HepG2 (cell line): Measurements from ENCODE around the gene ARHGEF26. TPM values are rescaled to one million over a fixed set of nuclear protein-coding genes. Genes with fewer than 3 reads are reported as not detected.

Source experiments
- CC2D1A ChIP-seq: sonication (generic); formaldehyde crosslinking; IDR thresholded peaks from 2 replicates; pipeline ENCODE4 v1.8.1; 2023; ENCODE audit warnings: mild to moderate bottlenecking, missing genetic modification reagents
- CEBPG ChIP-seq: IDR thresholded peaks from 2 replicates; pipeline ENCODE4 v1.6.1; 2016
- FOXA3 ChIP-seq: IDR thresholded peaks from 2 replicates; pipeline ENCODE4 v1.6.1; 2016; ENCODE audit warnings: missing genetic modification reagents, missing compliant biosample characterization
- HDAC2 ChIP-seq: sonication (generic); formaldehyde crosslinking; IDR thresholded peaks from 2 replicates; pipeline ENCODE4 v1.4.0; 2020; ENCODE audit warnings: missing genetic modification reagents
- HNF4G ChIP-seq, 2 experiments: sonication (generic) in 1 of 2; formaldehyde crosslinking in 1 of 2; IDR thresholded peaks; 2 replicates each; pipeline versions ENCODE4 v1.4.0 to v1.6.1; 2011 to 2020; ENCODE audit warnings: borderline replicate concordance in 2 of 2, low read depth in 2 of 2, mild to moderate bottlenecking in 2 of 2, low read length in 1 of 2, missing genetic modification reagents in 1 of 2, moderate library complexity in 1 of 2
- MED13 ChIP-seq: sonication (generic); formaldehyde crosslinking; IDR thresholded peaks from 2 replicates; pipeline ENCODE4 v1.5.0; 2020; ENCODE audit warnings: missing genetic modification reagents
- MEIS2 ChIP-seq: sonication (generic); formaldehyde crosslinking; IDR thresholded peaks from 2 replicates; pipeline ENCODE4 v1.9.0; 2021; ENCODE audit warnings: mild to moderate bottlenecking, missing genetic modification reagents
- NCOA2 ChIP-seq: sonication (generic); formaldehyde crosslinking; IDR thresholded peaks from 2 replicates; pipeline ENCODE4 v1.8.0; 2022; ENCODE audit warnings: inconsistent platforms
- NONO ChIP-seq, 2 experiments: fragments of 450-650 bp in 1 of 2; sonication (generic) in 1 of 2; formaldehyde crosslinking in 1 of 2; IDR thresholded peaks in 1 of 2; conservative IDR thresholded peaks in 1 of 2; 2 replicates each; pipeline versions ENCODE4 v1.6.1 to v1.8.0; 2017 to 2022; ENCODE audit warnings: mild to moderate bottlenecking in 1 of 2, missing genetic modification reagents in 1 of 2, moderate library complexity in 1 of 2
- PHF5A ChIP-seq: IDR thresholded peaks from one replicate; pipeline ENCODE4 v1.6.1; 2018; ENCODE audit warnings: low read depth, missing genetic modification reagents; ENCODE audit not compliant: unreplicated experiment
- PRDM15 ChIP-seq: sonication (generic); formaldehyde crosslinking; IDR thresholded peaks from 2 replicates; pipeline ENCODE4 v1.4.0; 2020; ENCODE audit warnings: missing genetic modification reagents
- ZFP41 ChIP-seq: sonication (generic); formaldehyde crosslinking; IDR thresholded peaks from 2 replicates; pipeline ENCODE4 v1.4.0; 2020; ENCODE audit warnings: mild to moderate bottlenecking, missing genetic modification reagents, borderline replicate concordance
- ZNF124 ChIP-seq: sonication (generic); formaldehyde crosslinking; IDR thresholded peaks from 2 replicates; pipeline ENCODE4 v1.4.0; 2020; ENCODE audit warnings: missing genetic modification reagents
- ZNF276 ChIP-seq: sonication (generic); formaldehyde crosslinking; IDR thresholded peaks from 2 replicates; pipeline ENCODE4 v1.4.0; 2020; ENCODE audit warnings: mild to moderate bottlenecking, low read depth, missing genetic modification reagents
- ZNF484 ChIP-seq: sonication (generic); formaldehyde crosslinking; IDR thresholded peaks from 2 replicates; pipeline ENCODE4 v1.5.1; 2020; ENCODE audit warnings: mild to moderate bottlenecking, low read depth, missing genetic modification reagents, borderline replicate concordance
- ZNF512B ChIP-seq: sonication (generic); formaldehyde crosslinking; IDR thresholded peaks from 2 replicates; pipeline ENCODE4 v1.5.1; 2020; ENCODE audit warnings: missing genetic modification reagents, mild to moderate bottlenecking, borderline replicate concordance
- ZNF552 ChIP-seq: sonication (generic); formaldehyde crosslinking; IDR thresholded peaks from 2 replicates; pipeline ENCODE4 v1.9.0; 2022; ENCODE audit warnings: missing genetic modification reagents, mild to moderate bottlenecking, borderline replicate concordance
- ZNF773 ChIP-seq: sonication (generic); formaldehyde crosslinking; IDR thresholded peaks from 2 replicates; pipeline ENCODE4 v1.4.0; 2020; ENCODE audit warnings: missing genetic modification reagents, borderline replicate concordance
- ZNF775 ChIP-seq: sonication (generic); formaldehyde crosslinking; IDR thresholded peaks from 2 replicates; pipeline ENCODE4 v1.4.0; 2020; ENCODE audit warnings: missing genetic modification reagents, mild to moderate bottlenecking, moderate library complexity, borderline replicate concordance
- ZNF784 ChIP-seq: sonication (generic); formaldehyde crosslinking; IDR thresholded peaks from 2 replicates; pipeline ENCODE4 v1.5.1; 2020; ENCODE audit warnings: missing genetic modification reagents, mild to moderate bottlenecking, borderline replicate concordance
- ZNF792 ChIP-seq: IDR thresholded peaks from 2 replicates; pipeline ENCODE4 v1.6.1; 2016
- polyA plus RNA-seq, 8 experiments: library from polyadenylated mRNA; depleted of rRNA in 3 of 8; stranded (reverse) in 7 of 8; unstranded in 1 of 8; fragments of >200 nt; fragmentation: Illumina TruSeq in 4 of 8; extraction: Trizol in 4 of 8; gene quantifications; 2 replicates each; pipeline versions ENCODE4 v1.2.1 to v1.2.3, GENCODE V29; 2011 to 2016; ENCODE audit warnings: low read depth in 4 of 8, missing spikeins in 1 of 8, mixed read lengths in 1 of 8; ENCODE audit not compliant: insufficient read depth in 1 of 8
- total RNA-seq, 5 experiments: library from RNA; depleted of rRNA; stranded (reverse); fragments of >200 nt; fragmentation: Illumina TruSeq; extraction: Trizol; gene quantifications; 2 replicates each; pipeline ENCODE4 v1.2.3, GENCODE V29; 2016; ENCODE audit warnings: low read depth in 1 of 5

Gene ARHGEF26
- total and polyA plus RNA-seq, 2 of the 13 experiments (the other 11 are each of a cell fraction or from before 2014, with no cell fraction given): 0.74 to 6.1 TPM

- TF ChIP-seq ZNF276 (no peak), PRDM15 (CRISPR knock-in tag) (no peak), ZNF124 (0 out of 2 replicates have a peak, but pooled peaks have one; percentile 58), PHF5A (CRISPR knock-in tag) (peak; percentile 69), ZNF552 (peak; percentile 39; the same call in 1 of the 2 replicates), NCOA2 (CRISPR knock-in tag) (peak; percentile 90), HDAC2 (CRISPR knock-in tag) (peak; percentile 92), ZNF773 (CRISPR knock-in tag) (no peak), ZFP41 (no peak), ZNF784 (CRISPR knock-in tag) (no peak), MED13 (CRISPR knock-in tag) (peak; percentile 44; the same call in 1 of the 2 replicates), ZNF512B (CRISPR knock-in tag) (0 out of 2 replicates have a peak, but pooled peaks have one; percentile 72), ZNF775 (CRISPR knock-in tag) (no peak), NONO (IDR thresholded peaks at IDR 0.05) (no peak), NONO (CRISPR knock-in tag; conservative IDR thresholded peaks at IDR 0.05) (peak; percentile 70; the same call in 1 of the 2 replicates), HNF4G (IDR thresholded peaks at IDR 0.05; ENCODE audit: borderline replicate concordance, low read depth, low read length) (peak; percentile 89), HNF4G (CRISPR knock-in tag; IDR thresholded peaks at IDR 0.05; ENCODE audit: borderline replicate concordance, low read depth) (peak; percentile 66; the same call in 1 of the 2 replicates), CC2D1A (CRISPR knock-in tag) (no peak), ZNF792 (CRISPR knock-in tag) (peak; percentile 78; the same call in 1 of the 2 replicates), CEBPG (CRISPR knock-in tag) (peak; percentile 82), MEIS2 (CRISPR knock-in tag) (no peak; the same call in 1 of the 2 replicates), FOXA3 (CRISPR knock-in tag) (peak; percentile 98), ZNF484 (no peak)
These were observed 18.8 kb downstream of the ARHGEF26 start (continued) for GRCh38 chr3:154139996-154140436.
